HL-60 (cell line): Measurements from ENCODE around the gene GRM8.

ENCODE experiments used
- DNase-seq, 2 experiments: peaks; one replicate each; pipeline ENCODE4 v3.0.0-alpha.2; 2010 to 2020; ENCODE audit warnings: low read depth in 1 of 2, low spot score in 1 of 2
- H3K27ac ChIP-seq: fragments of 250-450 bp; sonication (Bioruptor Pico); replicated peaks from 2 replicates; pipeline ENCODE4 v1.5.1; 2020; ENCODE audit warnings: mild to moderate bottlenecking, moderate library complexity
- H3K27me3 ChIP-seq: fragments of 250-450 bp; sonication (Bioruptor Pico); 2 replicates; pipeline ENCODE4 v1.5.1; 2021; ENCODE audit warnings: mild to moderate bottlenecking, moderate library complexity; ENCODE audit not compliant: insufficient read depth, poor library complexity, severe bottlenecking
- H3K4me3 ChIP-seq: replicated peaks from 2 replicates; pipeline ENCODE4 v1.5.1; 2011; ENCODE audit warnings: mild to moderate bottlenecking, control low read depth, low read length; ENCODE audit not compliant: insufficient read depth
- CTCF ChIP-seq: IDR thresholded peaks from one replicate; pipeline ENCODE4 v1.5.1; 2011; ENCODE audit warnings: low read length, control low read depth, inconsistent platforms; ENCODE audit not compliant: insufficient read depth
- GABPA ChIP-seq: IDR thresholded peaks from 2 replicates; pipeline ENCODE4 v1.6.1; 2012; ENCODE audit warnings: low read depth
- POLR2AphosphoS5 ChIP-seq: IDR thresholded peaks from 2 replicates; pipeline ENCODE4 v1.6.1; 2012; ENCODE audit warnings: low read depth
- REST ChIP-seq: IDR thresholded peaks from 2 replicates; pipeline ENCODE4 v1.6.1; 2012; ENCODE audit warnings: low read depth; ENCODE audit not compliant: insufficient replicate concordance
- SPI1 ChIP-seq: IDR thresholded peaks from 2 replicates; pipeline ENCODE4 v1.6.1; 2012; ENCODE audit warnings: low read depth, mild to moderate bottlenecking, borderline replicate concordance

The GRM8 gene

GRCh38 chr7:126449611-126450268 is 803.0 kb downstream of the GRM8 start:
- Histone ChIP-seq H3K27ac (no peak overlapping the region), H3K27me3 (no peaks in the 10 kb centered on the region), H3K4me3 (no peak overlapping the region)
- DNase-seq = no peak
- TF ChIP-seq SPI1 = no peak
- TF ChIP-seq GABPA = no peak

GRCh38 chr7:126447984-126448383 is 804.8 kb downstream of the GRM8 start:
- TF ChIP-seq POLR2AphosphoS5 (no peak), CTCF (no peak), GABPA (no peak), SPI1 (no peak), REST (no peak)
- Histone ChIP-seq H3K27ac (no peak overlapping the region), H3K4me3 (no peak overlapping the region), H3K27me3 (no peaks in the 10 kb centered on the region)
- no peak for DNase-seq

GRCh38 chr7:126445991-126446390 is 806.8 kb downstream of the GRM8 start:
- DNase-seq = no peak
- H3K4me3 ChIP-seq = no peak overlapping the region
- no peak overlapping the region for H3K27ac ChIP-seq
- TF ChIP-seq POLR2AphosphoS5 (no peak), GABPA (no peak), CTCF (no peak), SPI1 (no peak), REST (no peak)
- H3K27me3 ChIP-seq = no peaks in the 10 kb centered on the region

- DNase-seq = no peak
- Histone ChIP-seq H3K27ac (no peak overlapping the region), H3K27me3 (no peaks in the 10 kb centered on the region), H3K4me3 (no peak overlapping the region)
- no peak for TF ChIP-seq SPI1
- no peak for TF ChIP-seq CTCF
- TF ChIP-seq POLR2AphosphoS5 = no peak
- TF ChIP-seq GABPA = no peak
- TF ChIP-seq REST = no peak
These were observed 808.8 kb downstream of the GRM8 start for GRCh38 chr7:126443951-126444350.
